HCT116 (cell line): ENCODE measurements around the gene FBXO34.

Experiments used
- CTCF ChIP-seq, 3 experiments: fragments of 200-600 bp in 1 of 3; sonication (generic) in 1 of 3; IDR thresholded peaks in 2 of 3; conservative IDR thresholded peaks in 1 of 3; 2 replicates each; pipeline ENCODE4 v1.5.1; 2012 to 2017; ENCODE audit warnings: low read depth in 2 of 3, low read length in 2 of 3, antibody characterized with exemption in 1 of 3, borderline replicate concordance in 1 of 3, control low read depth in 1 of 3, mild to moderate bottlenecking in 1 of 3, mixed read lengths in 1 of 3, mixed run types in 1 of 3, moderate library complexity in 1 of 3; ENCODE audit not compliant: insufficient read depth in 1 of 3
- EGR1 ChIP-seq: IDR thresholded peaks from 2 replicates; pipeline ENCODE4 v1.6.1; 2012; ENCODE audit warnings: low read depth
- EZH2 ChIP-seq: fragments of 200-600 bp; sonication (generic); IDR thresholded peaks from 2 replicates; pipeline ENCODE4 v1.6.1; 2017; ENCODE audit warnings: antibody characterized with exemption, mixed run types
- MAX ChIP-seq: IDR thresholded peaks from 2 replicates; pipeline ENCODE4 v1.6.1; 2012
- POLR2A ChIP-seq: IDR thresholded peaks from 2 replicates; pipeline ENCODE4 v1.7.0; 2011; ENCODE audit warnings: borderline replicate concordance; ENCODE audit not compliant: insufficient read depth, insufficient read length; ENCODE audit errors: extremely low read depth
- SRF ChIP-seq: IDR thresholded peaks from 2 replicates; pipeline ENCODE4 v1.6.1; 2012; ENCODE audit warnings: low read depth
- ZFX ChIP-seq: fragments of 450-650 bp; IDR thresholded peaks from 2 replicates; pipeline ENCODE4 v1.6.1; 2017
- TF ChIP-seq, protein P1 (sequence below): IDR thresholded peaks from 2 replicates; pipeline ENCODE4 v1.6.1; 2012; ENCODE audit warnings: low read depth

- no peak; a peak in 1 of 6 replicates for TF ChIP-seq CTCF (IDR thresholded peaks at IDR 0.05 in 2 of 3, conservative IDR thresholded peaks at IDR 0.05 in 1 of 3; ENCODE audit: borderline replicate concordance in 1 of 3, insufficient read depth in 1 of 3, low read depth in 2 of 3, low read length in 2 of 3)
- no peak for TF ChIP-seq EZH2
- no peak for TF ChIP-seq POLR2A
- no peak for TF ChIP-seq MAX
- no peak for TF ChIP-seq EGR1
- TF ChIP-seq, protein P1, sequence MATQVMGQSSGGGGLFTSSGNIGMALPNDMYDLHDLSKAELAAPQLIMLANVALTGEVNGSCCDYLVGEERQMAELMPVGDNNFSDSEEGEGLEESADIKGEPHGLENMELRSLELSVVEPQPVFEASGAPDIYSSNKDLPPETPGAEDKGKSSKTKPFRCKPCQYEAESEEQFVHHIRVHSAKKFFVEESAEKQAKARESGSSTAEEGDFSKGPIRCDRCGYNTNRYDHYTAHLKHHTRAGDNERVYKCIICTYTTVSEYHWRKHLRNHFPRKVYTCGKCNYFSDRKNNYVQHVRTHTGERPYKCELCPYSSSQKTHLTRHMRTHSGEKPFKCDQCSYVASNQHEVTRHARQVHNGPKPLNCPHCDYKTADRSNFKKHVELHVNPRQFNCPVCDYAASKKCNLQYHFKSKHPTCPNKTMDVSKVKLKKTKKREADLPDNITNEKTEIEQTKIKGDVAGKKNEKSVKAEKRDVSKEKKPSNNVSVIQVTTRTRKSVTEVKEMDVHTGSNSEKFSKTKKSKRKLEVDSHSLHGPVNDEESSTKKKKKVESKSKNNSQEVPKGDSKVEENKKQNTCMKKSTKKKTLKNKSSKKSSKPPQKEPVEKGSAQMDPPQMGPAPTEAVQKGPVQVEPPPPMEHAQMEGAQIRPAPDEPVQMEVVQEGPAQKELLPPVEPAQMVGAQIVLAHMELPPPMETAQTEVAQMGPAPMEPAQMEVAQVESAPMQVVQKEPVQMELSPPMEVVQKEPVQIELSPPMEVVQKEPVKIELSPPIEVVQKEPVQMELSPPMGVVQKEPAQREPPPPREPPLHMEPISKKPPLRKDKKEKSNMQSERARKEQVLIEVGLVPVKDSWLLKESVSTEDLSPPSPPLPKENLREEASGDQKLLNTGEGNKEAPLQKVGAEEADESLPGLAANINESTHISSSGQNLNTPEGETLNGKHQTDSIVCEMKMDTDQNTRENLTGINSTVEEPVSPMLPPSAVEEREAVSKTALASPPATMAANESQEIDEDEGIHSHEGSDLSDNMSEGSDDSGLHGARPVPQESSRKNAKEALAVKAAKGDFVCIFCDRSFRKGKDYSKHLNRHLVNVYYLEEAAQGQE, result no peak
- no peak for TF ChIP-seq SRF
- no peak for TF ChIP-seq ZFX
These were observed 6.0 kb upstream of the FBXO34 start for GRCh38 chr14:55265197-55265596.
